SK-N-SH (cell line): Measurements from ENCODE around the gene SAA1. TPM values are rescaled to one million over a fixed set of nuclear protein-coding genes. Genes with fewer than 3 reads are reported as not detected.

ENCODE experiments used
- CTCF ChIA-PET: fragments of 300-600, 350-600 bp; formaldehyde crosslinking; extraction: SDS; loops from one replicate; lab custom pipeline; 2021; lab: Yijun Ruan, JAX
- POLR2A ChIA-PET: fragments of 350-600 bp; sonication (Branson Sonifier 250); formaldehyde crosslinking; extraction: SDS; loops from one replicate; lab custom pipeline; 2020; ENCODE audit warnings: antibody characterized with exemption, inconsistent platforms; lab: Yijun Ruan, JAX
- DNase-seq: peaks from one replicate; pipeline ENCODE4 v3.0.0; 2012
- H2AFZ ChIP-seq: fragments of 200-600 bp; sonication (generic); 2 replicates; pipeline ENCODE4 v1.8.1; 2016; ENCODE audit warnings: antibody characterized with exemption, mild to moderate bottlenecking, low read depth
- H3F3A ChIP-seq: fragments of 200-600 bp; sonication (generic); replicated peaks from 2 replicates; pipeline ENCODE3; 2016; ENCODE audit warnings: antibody characterized with exemption, mild to moderate bottlenecking; ENCODE audit not compliant: insufficient read depth
- H3K27ac ChIP-seq, 2 experiments: fragments of 200-500 bp in 1 of 2; fragments of 200-600 bp in 1 of 2; sonication (Bioruptor generic) in 1 of 2; sonication (generic), shearing (Covaris generic) in 1 of 2; 2 replicates each; pipeline versions ENCODE4 v1.5.1 to v1.6.1; 2014 to 2016; ENCODE audit warnings: low read depth in 2 of 2, inconsistent platforms in 1 of 2, low read length in 1 of 2, mild to moderate bottlenecking in 1 of 2, mixed read lengths in 1 of 2
- H3K27me3 ChIP-seq: fragments of 200-600 bp; sonication (generic), shearing (Covaris generic); 2 replicates; pipeline ENCODE4 v1.6.1; 2016; ENCODE audit warnings: mixed run types; ENCODE audit not compliant: insufficient read depth
- H3K36me3 ChIP-seq, 2 experiments: fragments of 200-500 bp in 1 of 2; fragments of 200-600 bp in 1 of 2; sonication (Bioruptor generic) in 1 of 2; sonication (generic) in 1 of 2; replicated peaks in 1 of 2; 2 replicates each; pipeline versions ENCODE3 to v1.5.1; 2014 to 2016; ENCODE audit warnings: low read length in 1 of 2, mild to moderate bottlenecking in 1 of 2; ENCODE audit not compliant: insufficient read depth in 2 of 2, control insufficient read depth in 1 of 2
- H3K4me1 ChIP-seq, 2 experiments: fragments of 200-500 bp in 1 of 2; fragments of 200-600 bp in 1 of 2; sonication (Bioruptor generic) in 1 of 2; sonication (generic), shearing (Covaris generic) in 1 of 2; 2 replicates each; pipeline versions ENCODE4 v1.5.1 to v1.6.1; 2014 to 2016; ENCODE audit warnings: low read depth in 1 of 2, low read length in 1 of 2, mixed run types in 1 of 2; ENCODE audit not compliant: insufficient read depth in 2 of 2, control insufficient read depth in 1 of 2
- H3K4me2 ChIP-seq: fragments of 200-600 bp; sonication (generic), shearing (Covaris generic); 2 replicates; pipeline ENCODE4 v1.6.1; 2017; ENCODE audit warnings: mixed run types
- H3K4me3 ChIP-seq, 2 experiments: fragments of 200-500 bp in 1 of 2; fragments of 200-600 bp in 1 of 2; sonication (Bioruptor generic) in 1 of 2; sonication (generic), shearing (Covaris generic) in 1 of 2; 2 replicates each; pipeline versions ENCODE4 v1.5.1 to v1.8.1; 2014 to 2016; ENCODE audit warnings: low read depth in 2 of 2, inconsistent platforms in 1 of 2, low read length in 1 of 2, mild to moderate bottlenecking in 1 of 2, mixed read lengths in 1 of 2, moderate library complexity in 1 of 2
- H3K79me2 ChIP-seq: fragments of 200-600 bp; sonication (generic); 2 replicates; pipeline ENCODE4 v1.8.1; 2017; ENCODE audit warnings: mild to moderate bottlenecking; ENCODE audit not compliant: insufficient read depth
- H3K9ac ChIP-seq: fragments of 200-600 bp; sonication (generic); 2 replicates; pipeline ENCODE4 v1.6.1; 2017; ENCODE audit warnings: mixed run types
- H3K9me2 ChIP-seq: fragments of 200-600 bp; sonication (generic); 2 replicates; pipeline ENCODE4 v1.6.1; 2017; ENCODE audit warnings: mixed run types
- H3K9me3 ChIP-seq: fragments of 200-600 bp; sonication (generic); 2 replicates; pipeline ENCODE4 v1.6.1; 2017; ENCODE audit warnings: mixed run types, mild to moderate bottlenecking, moderate library complexity
- H4K20me1 ChIP-seq: fragments of 200-600 bp; sonication (generic); 2 replicates; pipeline ENCODE4 v1.6.1; 2017; ENCODE audit warnings: mild to moderate bottlenecking, mixed run types; ENCODE audit not compliant: insufficient read depth
- ELF1 ChIP-seq: IDR thresholded peaks from 2 replicates; pipeline ENCODE4 v1.4.0; 2012
- EP300 ChIP-seq, 2 experiments: IDR thresholded peaks; 2 replicates each; pipeline versions ENCODE4 v1.4.0 to v1.6.1; 2012; ENCODE audit warnings: borderline replicate concordance in 1 of 2, low read depth in 1 of 2, low read length in 1 of 2
- GABPA ChIP-seq: IDR thresholded peaks from 2 replicates; pipeline ENCODE4 v1.4.0; 2012; ENCODE audit warnings: low read depth, mild to moderate bottlenecking
- MEF2A ChIP-seq: IDR thresholded peaks from 2 replicates; pipeline ENCODE4 v1.4.0; 2012; ENCODE audit warnings: low read depth, borderline replicate concordance
- NFIC ChIP-seq: IDR thresholded peaks from 2 replicates; pipeline ENCODE4 v1.4.0; 2012; ENCODE audit warnings: borderline replicate concordance
- RAD21 ChIP-seq: IDR thresholded peaks from 2 replicates; pipeline ENCODE4 v1.6.1; 2012; ENCODE audit warnings: mild to moderate bottlenecking, low read length
- REST ChIP-seq: IDR thresholded peaks from 2 replicates; pipeline ENCODE4 v1.6.1; 2012; ENCODE audit warnings: mild to moderate bottlenecking, low read depth, low read length, moderate library complexity
- RFX5 ChIP-seq: IDR thresholded peaks from 2 replicates; pipeline ENCODE4 v1.6.1; 2012; ENCODE audit warnings: mild to moderate bottlenecking, improper control_type of control experiment, low read length
- TCF12 ChIP-seq: IDR thresholded peaks from 2 replicates; pipeline ENCODE4 v1.4.0; 2012
- TEAD4 ChIP-seq: IDR thresholded peaks from 2 replicates; pipeline ENCODE4 v1.4.0; 2012; ENCODE audit warnings: mild to moderate bottlenecking, borderline replicate concordance; ENCODE audit not compliant: insufficient read depth
- USF2 ChIP-seq: fragments of 150-350 bp; IDR thresholded peaks from 2 replicates; pipeline ENCODE4 v1.6.1; 2017; ENCODE audit warnings: antibody characterized with exemption, low read length, low read depth, borderline replicate concordance
- YY1 ChIP-seq: IDR thresholded peaks from 2 replicates; pipeline ENCODE4 v1.4.0; 2012; ENCODE audit warnings: low read depth, mild to moderate bottlenecking
- WGBS: methylation state at CpG from one replicate; pipeline ENCODE4 v1.1.6; 2017; ENCODE audit warnings: low lambda C conversion rate; 5-methylcytosine and 5-hydroxymethylcytosine counted together
- polyA plus RNA-seq, 3 experiments: library from polyadenylated mRNA; depleted of rRNA; stranded (reverse); fragments of >200 nt; gene quantifications; 2 replicates each; pipeline ENCODE4 v1.2.3, GENCODE V29; 2012
- TF ChIP-seq, protein P1 (sequence below): IDR thresholded peaks from 2 replicates; pipeline ENCODE4 v1.4.0; 2012; ENCODE audit warnings: low read depth, borderline replicate concordance
- TF ChIP-seq, protein P2 (sequence below): IDR thresholded peaks from 2 replicates; pipeline ENCODE4 v1.4.0; 2012; ENCODE audit warnings: low read depth

The SAA1 gene
- polyA plus RNA-seq, 1 of the 3 experiments (the other 2 are of a cell fraction): not detected

- WGBS: 64% methylated on average over 3 of the region's 3 CpGs
- POLR2A ChIA-PET: no interaction called here
- H3K27ac ChIP-seq: no peak overlapping the region
- no peaks in the 10 kb centered on the region for H3F3A ChIP-seq
- H3K36me3 ChIP-seq: no peaks in the 10 kb centered on the region
- CTCF ChIA-PET: interaction anchor here (1.2 to 3.7 kb wide), 4 partner anchors 14 to 216 kb away, joined by 3 to 17 read pairs (median 6); no protein-coding TSS in a partner anchor
- H3K9me2 ChIP-seq: no peaks in the 10 kb centered on the region
- H3K9me3 ChIP-seq: no peaks in the 10 kb centered on the region
- H3K4me2 ChIP-seq: no peak overlapping the region
- no peaks in the 10 kb centered on the region for H3K4me1 ChIP-seq
- no peak overlapping the region for H2AFZ ChIP-seq
- TF ChIP-seq, protein P1, sequence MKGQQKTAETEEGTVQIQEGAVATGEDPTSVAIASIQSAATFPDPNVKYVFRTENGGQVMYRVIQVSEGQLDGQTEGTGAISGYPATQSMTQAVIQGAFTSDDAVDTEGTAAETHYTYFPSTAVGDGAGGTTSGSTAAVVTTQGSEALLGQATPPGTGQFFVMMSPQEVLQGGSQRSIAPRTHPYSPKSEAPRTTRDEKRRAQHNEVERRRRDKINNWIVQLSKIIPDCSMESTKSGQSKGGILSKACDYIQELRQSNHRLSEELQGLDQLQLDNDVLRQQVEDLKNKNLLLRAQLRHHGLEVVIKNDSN: no peak
- TF ChIP-seq TEAD4 (no peak), MEF2A (no peak), YY1 (no peak), GABPA (no peak), RAD21 (no peak), TCF12 (no peak), EP300 (IDR thresholded peaks at IDR 0.05; ENCODE audit: borderline replicate concordance in 1 of 2, low read depth in 1 of 2, low read length in 1 of 2) (no peak), USF2 (no peak)
- no peak for DNase-seq
- H3K27me3 ChIP-seq: no peaks in the 10 kb centered on the region
- H4K20me1 ChIP-seq: no peaks in the 10 kb centered on the region
- H3K9ac ChIP-seq: no peak overlapping the region
- H3K4me3 ChIP-seq: no peak overlapping the region
- no peaks in the 10 kb centered on the region for H3K79me2 ChIP-seq
These were observed 36.6 kb upstream of the SAA1 start for GRCh38 chr11:18229501-18229900.

GRCh38 chr11:18230859-18231258 is 35.2 kb upstream of the SAA1 start:
- 0% methylated on average over 1 of the region's 2 CpGs for WGBS
- H3K4me1 ChIP-seq: no peaks in the 10 kb centered on the region
- H3K4me3 ChIP-seq: no peak overlapping the region
- H3K9me2 ChIP-seq: no peaks in the 10 kb centered on the region
- H3K36me3 ChIP-seq: no peaks in the 10 kb centered on the region
- no peak overlapping the region for H3K9ac ChIP-seq
- no peaks in the 10 kb centered on the region for H3K79me2 ChIP-seq
- no peaks in the 10 kb centered on the region for H3K9me3 ChIP-seq
- H3K27me3 ChIP-seq: peaks cover 2% of the 10 kb centered on the region; the same call in 1 of the 2 replicates
- ChIA-PET POLR2A (no interaction called here), CTCF (interaction anchor here (0.5 to 1.7 kb wide), 3 partner anchors 11 to 66 kb away, joined by 3 to 19 read pairs (median 3); no protein-coding TSS in a partner anchor)
- TF ChIP-seq REST (no peak), NFIC (no peak), USF2 (no peak), ELF1 (no peak), RFX5 (no peak), TEAD4 (no peak)
- TF ChIP-seq, protein P1: no peak
- TF ChIP-seq, protein P2, sequence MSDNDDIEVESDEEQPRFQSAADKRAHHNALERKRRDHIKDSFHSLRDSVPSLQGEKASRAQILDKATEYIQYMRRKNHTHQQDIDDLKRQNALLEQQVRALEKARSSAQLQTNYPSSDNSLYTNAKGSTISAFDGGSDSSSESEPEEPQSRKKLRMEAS: no peak
- no peak overlapping the region for H3K27ac ChIP-seq
- no peak overlapping the region for H2AFZ ChIP-seq
- DNase-seq: no peak
- H3F3A ChIP-seq: no peaks in the 10 kb centered on the region
- no peaks in the 10 kb centered on the region for H4K20me1 ChIP-seq
- no peak overlapping the region for H3K4me2 ChIP-seq
